OCI-LY1 (cell line): ENCODE data around the gene CSK.

Experiments
- EZH2 ChIP-seq: fragments of 200-600 bp; sonication (generic), shearing (Covaris generic); IDR thresholded peaks from 2 replicates; pipeline ENCODE4 v1.8.0; 2017; ENCODE audit warnings: borderline replicate concordance, mixed run types, mild to moderate bottlenecking, antibody characterized with exemption, low read length, moderate library complexity, mixed read lengths
- TF ChIP-seq, protein P1 (sequence below): fragments of 200-600 bp; sonication (generic), shearing (Covaris generic); IDR thresholded peaks from 2 replicates; pipeline ENCODE4 v1.5.1; 2017; ENCODE audit warnings: mild to moderate bottlenecking, antibody characterized with exemption, low read length, moderate library complexity, mixed read lengths

DNA sequence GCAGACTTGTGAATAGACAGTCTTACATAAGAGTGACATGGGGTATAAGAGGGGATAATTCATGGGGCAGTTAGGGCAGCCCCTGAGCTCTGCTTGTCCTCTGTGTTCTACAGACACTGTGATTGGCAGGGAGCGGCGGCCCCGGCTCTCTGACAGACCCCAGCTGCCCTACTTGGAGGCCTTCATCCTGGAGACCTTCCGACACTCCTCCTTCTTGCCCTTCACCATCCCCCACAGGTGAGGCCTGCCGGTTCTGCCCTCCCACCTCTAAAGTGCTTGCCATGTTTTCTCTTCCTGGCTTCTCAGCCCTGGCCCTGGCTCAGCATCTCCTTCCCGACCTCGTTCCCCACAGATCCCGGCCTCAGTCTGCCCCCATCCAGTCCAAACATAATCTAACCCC lies 29.9 kb upstream of the CSK start:
- TF ChIP-seq, protein P1, sequence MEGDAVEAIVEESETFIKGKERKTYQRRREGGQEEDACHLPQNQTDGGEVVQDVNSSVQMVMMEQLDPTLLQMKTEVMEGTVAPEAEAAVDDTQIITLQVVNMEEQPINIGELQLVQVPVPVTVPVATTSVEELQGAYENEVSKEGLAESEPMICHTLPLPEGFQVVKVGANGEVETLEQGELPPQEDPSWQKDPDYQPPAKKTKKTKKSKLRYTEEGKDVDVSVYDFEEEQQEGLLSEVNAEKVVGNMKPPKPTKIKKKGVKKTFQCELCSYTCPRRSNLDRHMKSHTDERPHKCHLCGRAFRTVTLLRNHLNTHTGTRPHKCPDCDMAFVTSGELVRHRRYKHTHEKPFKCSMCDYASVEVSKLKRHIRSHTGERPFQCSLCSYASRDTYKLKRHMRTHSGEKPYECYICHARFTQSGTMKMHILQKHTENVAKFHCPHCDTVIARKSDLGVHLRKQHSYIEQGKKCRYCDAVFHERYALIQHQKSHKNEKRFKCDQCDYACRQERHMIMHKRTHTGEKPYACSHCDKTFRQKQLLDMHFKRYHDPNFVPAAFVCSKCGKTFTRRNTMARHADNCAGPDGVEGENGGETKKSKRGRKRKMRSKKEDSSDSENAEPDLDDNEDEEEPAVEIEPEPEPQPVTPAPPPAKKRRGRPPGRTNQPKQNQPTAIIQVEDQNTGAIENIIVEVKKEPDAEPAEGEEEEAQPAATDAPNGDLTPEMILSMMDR, result no peak
- TF ChIP-seq EZH2, result no peak
